ENCODE results near the gene AXIN2. TPM values are rescaled to one million over a fixed set of nuclear protein-coding genes. Genes with fewer than 3 reads are reported as not detected.

The AXIN2 gene
- polyA plus RNA-seq, 4 donors, result 20.3 to 25.1 (median 21.2) TPM

DNA sequence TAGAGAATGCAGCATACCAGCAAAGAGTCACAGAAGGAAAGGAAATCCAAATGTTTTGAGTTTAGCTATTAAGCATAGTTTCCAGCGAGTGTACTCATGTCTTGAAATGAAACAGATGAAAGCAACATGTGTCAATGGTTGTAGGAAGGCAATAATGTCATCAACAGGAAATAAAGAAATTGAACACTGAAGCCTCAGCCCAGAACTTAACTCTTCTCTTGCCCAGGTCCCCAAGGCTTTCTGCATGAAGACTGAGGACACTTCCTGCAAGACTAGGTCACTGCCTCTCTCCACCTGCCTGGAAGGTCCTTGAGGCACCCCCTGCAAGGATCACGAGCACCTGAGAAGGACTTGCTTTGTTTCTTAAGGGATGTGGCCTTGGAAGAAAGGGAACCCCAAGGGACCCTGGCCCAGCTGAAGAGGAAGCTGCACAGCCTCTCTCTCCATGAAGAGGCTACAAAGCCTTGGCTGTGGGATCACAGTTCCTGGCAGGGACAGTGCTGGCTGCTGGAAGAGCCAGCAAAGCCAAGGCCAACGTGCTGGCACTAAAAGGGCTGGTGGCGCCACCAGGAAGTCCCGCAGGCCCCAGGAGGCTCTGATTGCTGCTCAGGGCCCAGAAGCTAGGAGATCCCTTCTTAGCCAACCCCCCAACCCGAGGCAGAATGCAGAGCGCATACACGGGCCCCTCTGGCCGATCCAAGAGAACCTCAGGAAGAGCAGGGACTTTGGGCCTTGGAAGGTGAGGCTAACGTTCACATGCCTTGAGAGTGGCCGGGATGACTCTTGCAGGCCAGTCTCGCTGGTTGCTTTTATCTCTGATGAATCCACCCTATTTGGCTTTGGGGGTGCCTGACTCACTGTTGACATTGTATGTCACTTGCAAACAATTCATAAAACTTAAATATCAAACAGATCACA, 23.4 kb upstream of the AXIN2 start:
- DNase-seq (ENCODE audit: low read depth in 4 of 4, low spot score in 3 of 4), result no peak

DNA sequence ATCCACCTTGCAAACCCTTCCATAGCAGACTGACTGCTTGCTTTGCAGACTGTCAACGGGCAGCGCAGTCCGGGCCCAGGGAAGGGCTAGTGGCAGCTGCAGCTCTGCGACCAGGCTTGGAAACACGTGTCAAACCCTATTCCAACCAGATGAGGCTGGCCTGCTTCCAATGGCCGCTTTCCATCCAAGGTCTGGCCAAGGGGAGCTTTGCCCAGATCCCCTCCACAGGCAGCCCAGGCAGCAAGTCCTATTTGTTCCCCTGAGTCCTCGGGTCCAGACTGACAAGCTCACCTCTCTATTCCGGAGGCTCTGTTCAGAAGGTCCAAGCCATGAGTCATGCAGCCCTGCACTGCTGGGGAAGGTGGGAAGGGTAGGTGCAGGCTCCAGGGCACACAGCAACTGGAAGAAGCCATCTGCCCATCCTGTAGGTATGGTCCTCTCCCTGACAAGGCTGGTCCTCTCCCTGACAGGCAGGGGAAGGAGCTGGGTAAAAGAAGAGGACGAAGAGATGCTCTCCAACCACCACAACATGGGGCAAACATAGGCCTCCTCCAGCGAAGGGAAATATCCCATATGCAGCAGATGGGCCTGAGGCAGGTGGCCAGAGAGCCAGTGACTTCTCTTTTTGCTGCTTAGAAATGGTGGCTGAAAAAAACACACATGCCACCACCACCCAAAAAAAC, 22.6 kb upstream of the AXIN2 start:
- DNase-seq (ENCODE audit: low read depth in 4 of 4, low spot score in 3 of 4), result no peak

DNA sequence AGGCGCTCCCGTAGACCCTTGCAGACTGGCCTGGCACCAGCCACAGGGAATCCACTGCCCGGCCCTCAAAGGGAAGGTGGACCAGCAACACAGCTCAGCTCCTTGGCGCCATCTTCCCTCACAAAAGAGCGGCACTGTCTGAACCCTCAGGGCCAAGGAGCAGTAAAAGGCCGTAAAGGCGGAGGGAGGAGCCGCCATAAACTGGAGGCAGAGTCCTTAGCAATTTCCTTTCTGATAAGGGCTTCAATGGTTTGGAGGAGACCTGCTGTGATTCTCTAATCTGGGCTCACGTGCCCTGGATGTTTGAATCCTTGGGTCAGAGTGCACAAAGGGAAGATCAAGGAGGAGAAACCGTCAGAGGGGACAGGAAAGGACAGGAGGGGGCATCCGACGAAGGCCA, 15.5 kb upstream of the AXIN2 start:
- DNase-seq (ENCODE audit: low read depth in 4 of 4, low spot score in 3 of 4), result no peak

DNA sequence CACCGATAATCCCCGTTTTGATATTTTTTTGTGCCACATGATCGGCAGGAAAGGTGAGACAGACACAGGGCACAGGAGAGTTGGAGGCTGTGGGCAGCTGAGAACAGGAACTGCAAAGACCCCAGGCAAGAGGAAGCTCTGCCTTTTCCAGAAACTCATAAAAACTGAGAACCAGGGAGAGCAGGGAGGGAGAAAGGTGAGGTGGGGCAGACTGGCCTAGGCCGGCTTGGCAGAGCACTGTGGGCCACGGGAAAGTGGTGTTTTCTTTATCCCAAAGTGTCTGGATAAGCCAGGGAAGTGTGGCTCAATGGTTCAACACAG, 11.8 kb upstream of the AXIN2 start:
- no peak for DNase-seq (ENCODE audit: low read depth in 4 of 4, low spot score in 3 of 4)

DNA sequence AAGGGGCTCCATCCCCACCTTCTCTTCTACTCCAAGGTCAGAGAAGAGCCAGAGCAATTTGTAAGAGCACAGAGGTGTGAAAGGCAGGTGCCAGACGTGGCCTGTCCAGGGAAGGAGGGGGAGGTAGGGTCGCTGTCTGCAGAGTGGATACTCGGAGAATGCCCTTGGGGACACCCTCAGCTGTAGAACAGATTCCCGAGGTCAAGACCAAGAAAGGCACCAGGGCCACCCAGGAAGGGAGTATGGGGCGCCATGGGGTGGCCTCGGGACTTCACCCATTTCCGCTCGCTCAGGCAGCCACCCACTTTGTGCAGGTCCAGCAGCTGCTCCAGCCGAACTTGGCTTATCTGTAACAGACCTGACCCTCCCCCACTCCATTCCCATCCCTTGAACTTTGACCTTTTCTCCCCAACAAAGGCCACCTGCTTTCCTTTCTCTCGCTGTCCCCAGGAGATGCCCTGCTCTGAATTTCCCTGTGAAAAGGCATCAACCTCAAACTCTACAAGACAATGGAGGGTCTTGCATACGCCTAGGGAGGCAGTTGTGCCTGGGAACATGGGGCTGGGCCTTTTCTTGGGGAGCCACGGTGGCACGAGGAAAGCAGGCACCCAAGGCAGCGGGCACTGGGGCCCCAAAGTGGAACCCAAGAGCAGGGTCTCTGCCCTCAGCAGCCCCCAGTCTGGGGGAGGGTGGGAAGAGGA, 11.3 kb upstream of the AXIN2 start:
- DNase-seq (ENCODE audit: low read depth in 4 of 4, low spot score in 3 of 4), result no peak

GRCh38 chr17:65572186-65572580, 10.7 kb upstream of the AXIN2 start:
- no peak for DNase-seq (ENCODE audit: low read depth in 4 of 4, low spot score in 3 of 4)

- no peak for DNase-seq (ENCODE audit: low read depth in 4 of 4, low spot score in 3 of 4)
Measured at GRCh38 chr17:65568918-65569317, 7.5 kb upstream of the AXIN2 start.

DNA sequence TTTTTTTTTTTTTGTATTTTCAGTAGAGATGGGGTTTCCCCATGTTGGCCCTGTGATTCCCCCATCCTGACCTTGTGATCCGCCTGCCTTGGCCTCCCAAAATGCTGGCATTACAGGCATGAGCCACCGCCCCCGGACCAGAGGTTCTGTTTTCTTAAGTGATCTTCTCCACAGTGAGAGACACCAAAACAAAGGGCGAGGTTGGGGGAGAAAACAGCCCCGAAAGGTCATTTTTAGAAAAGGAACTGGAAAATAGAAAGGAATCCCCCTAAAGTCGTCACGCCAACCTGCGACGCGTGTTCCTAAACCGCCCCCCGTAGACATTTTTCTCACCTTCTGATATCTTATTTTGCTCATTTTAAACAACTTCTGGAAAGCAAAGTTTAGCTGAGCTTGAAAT, 6.1 kb upstream of the AXIN2 start:
- no peak for DNase-seq (ENCODE audit: low read depth in 4 of 4, low spot score in 3 of 4)

DNA sequence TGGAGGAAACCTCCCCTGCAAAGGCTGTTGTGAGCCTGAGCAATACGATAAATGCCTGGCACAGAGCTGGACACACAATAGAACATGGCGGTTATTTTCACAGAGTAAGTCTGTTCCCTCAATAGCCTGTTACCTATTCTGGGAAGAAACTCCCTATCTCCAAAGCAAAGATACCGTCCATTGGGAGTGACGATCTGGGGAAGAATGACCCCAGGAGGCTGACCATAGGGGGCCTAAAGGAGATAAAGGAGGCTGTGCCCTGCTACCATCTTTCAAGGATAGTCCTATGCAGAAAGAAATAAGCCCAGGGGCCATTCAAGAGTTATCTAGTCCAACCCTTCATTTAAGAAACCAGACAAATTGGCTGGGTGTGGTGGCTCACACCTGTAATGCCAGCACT, 4.1 kb upstream of the AXIN2 start:
- no peak for DNase-seq (ENCODE audit: low read depth in 4 of 4, low spot score in 3 of 4)

GRCh38 chr17:65564793-65565192, 3.3 kb upstream of the AXIN2 start:
- no peak for DNase-seq (ENCODE audit: low read depth in 4 of 4, low spot score in 3 of 4)

DNA sequence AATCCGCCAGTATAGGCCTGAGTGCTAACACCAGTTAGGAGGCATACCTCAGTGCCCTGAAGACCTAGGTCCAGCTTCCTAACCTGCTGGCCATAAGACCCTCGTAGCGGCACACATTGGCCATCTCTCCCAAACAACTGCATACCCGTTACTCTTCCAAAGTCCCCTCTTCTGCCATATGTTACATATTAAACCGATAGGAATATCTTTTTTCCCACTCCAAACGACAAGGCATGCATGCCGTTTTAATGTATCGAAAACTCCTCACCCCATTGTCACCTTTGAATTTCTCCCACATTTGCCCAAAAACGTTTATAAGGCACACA, 721 bp upstream of the AXIN2 start:
- DNase-seq (ENCODE audit: low read depth in 4 of 4, low spot score in 3 of 4), result no peak

GRCh38 chr17:65560628-65561451, 608 bp downstream of the AXIN2 start:
- peak in 2 of 4 donors; percentile 81 to 85 for DNase-seq (ENCODE audit: low read depth in 4 of 4, low spot score in 3 of 4)

DNA sequence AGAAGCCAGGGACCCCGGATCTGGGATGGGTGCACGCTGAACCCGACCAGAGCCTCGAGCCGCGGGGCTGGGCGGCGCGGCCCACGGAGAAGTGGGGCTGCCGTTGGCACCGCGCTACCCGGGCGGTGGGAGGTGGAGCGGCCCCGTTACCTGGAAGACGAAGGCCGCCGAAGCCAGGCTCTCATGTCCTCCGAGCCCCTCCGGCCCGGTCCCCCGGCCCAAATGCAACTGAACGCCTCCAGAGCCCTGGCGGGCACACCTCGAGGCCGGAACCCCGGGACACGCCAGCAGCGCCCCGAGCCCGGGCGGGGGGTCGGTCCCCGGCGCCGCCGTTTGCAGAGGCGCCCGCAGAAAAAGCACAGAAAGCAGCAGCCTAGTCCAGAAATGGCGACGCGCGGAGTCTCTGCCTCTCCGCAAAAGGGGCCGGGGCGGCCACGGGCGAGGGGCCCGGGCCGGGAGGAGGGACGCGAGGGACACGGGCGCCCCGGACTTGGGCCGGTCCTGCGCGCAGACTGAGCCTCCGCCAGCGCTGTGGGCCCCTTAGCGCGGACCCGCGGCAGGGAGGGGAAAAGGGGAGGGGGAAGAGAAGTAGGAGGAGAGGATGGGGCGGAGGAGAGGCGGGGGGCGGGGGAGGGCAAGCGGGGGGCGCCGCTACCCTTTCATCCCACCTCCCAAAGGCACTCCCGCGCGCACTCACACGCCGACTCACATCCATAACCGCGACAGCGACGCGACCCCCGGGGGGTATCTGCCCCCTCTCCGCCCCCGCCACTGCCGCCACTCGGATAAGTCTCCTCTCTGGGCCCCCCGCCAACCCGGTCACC, 1.4 kb downstream of the AXIN2 start:
- DNase-seq (ENCODE audit: low read depth in 4 of 4, low spot score in 3 of 4), result no peak

DNA sequence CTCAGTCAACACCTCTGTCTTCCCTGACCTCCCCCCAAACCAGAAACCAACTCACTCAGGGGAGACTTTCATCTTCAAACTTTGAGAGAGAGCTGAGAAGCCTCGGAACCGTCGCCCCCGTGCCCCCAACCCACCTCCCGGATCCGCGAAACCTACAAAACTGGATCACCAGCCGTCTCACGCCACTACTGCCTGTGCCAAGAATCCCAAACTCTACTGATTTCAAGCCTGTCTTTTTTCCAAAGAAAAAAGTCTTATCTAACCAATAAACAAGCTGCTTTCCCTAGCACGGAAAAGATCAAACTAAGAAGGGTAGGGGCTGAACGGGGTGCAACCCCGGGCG, 2.0 kb downstream of the AXIN2 start:
- no peak for DNase-seq (ENCODE audit: low read depth in 4 of 4, low spot score in 3 of 4)

- no peak for DNase-seq (ENCODE audit: low read depth in 4 of 4, low spot score in 3 of 4)
Measured at GRCh38 chr17:65558683-65559460, 2.6 kb downstream of the AXIN2 start.

GRCh38 chr17:65558311-65558682, 3.2 kb downstream of the AXIN2 start:
- no peak for DNase-seq (ENCODE audit: low read depth in 4 of 4, low spot score in 3 of 4)

DNA sequence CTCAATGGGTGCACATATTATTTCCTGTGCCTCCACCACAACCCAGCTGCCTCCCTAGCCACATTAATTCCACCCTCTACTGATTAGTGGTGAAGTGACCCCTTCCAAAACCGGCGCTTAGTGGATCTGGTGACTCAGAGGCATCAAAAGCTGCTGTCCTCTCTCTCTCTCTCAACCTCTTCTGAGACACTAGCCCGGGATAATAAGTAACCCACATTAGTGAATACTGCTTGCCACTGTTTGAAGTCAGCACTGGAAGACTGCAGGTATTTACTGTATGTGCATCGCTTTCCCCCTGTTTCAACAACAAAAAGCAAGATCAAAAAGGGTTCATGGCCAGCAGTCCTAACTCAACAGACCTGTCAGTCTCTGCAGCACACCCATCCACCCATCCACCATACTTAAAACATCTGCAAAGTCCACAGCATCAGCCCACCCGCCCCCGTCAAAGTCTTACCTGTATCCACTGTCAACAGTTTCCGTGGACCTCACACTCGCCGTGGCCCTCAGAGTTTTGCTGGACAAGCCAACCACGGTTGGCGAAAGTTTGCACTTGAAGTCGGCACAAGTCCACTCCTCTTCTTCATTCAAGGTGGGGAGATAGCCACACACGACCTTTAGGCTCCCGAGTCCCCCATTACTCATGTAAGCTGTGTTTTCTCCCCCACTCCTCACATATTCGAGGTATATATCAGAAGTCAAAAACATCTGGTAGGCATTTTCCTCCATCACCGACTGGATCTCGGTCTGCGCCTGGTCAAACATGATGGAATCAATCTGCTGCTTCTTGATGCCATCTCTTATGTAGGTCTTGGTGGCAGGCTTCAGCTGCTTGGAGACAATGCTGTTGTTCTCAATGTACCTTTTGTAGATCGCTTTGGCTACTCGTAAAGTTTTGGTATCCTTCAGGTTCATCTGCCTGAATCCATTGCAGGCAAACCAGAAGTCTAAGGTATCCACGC, 3.8 kb downstream of the AXIN2 start:
- DNase-seq (ENCODE audit: low read depth in 4 of 4, low spot score in 3 of 4), result no peak

GRCh38 chr17:65556910-65557348, 4.5 kb downstream of the AXIN2 start:
- no peak for DNase-seq (ENCODE audit: low read depth in 4 of 4, low spot score in 3 of 4)
